AG04450 (cell line): ENCODE results near the gene TMC7. TPM values are rescaled to one million over a fixed set of nuclear protein-coding genes. Genes with fewer than 3 reads are reported as not detected.
A peak's percentile ranks its signal among the peaks of the same experiment; 100 is the strongest.
"Not testable (repeated sequence)": the region's sequence is repeated elsewhere in the genome, so short reads cannot be mapped to it uniquely, and the experiment has no call there.

Source experiments
- CTCF ChIA-PET: fragments of 300-600, 350-600 bp; formaldehyde crosslinking; extraction: SDS; loops from one replicate; lab custom pipeline; 2022; ENCODE audit warnings: antibody characterized with exemption, inconsistent platforms; lab: Charles Lee
- POLR2A ChIA-PET: fragments of 350-600 bp; formaldehyde crosslinking; extraction: SDS; loops from one replicate; lab custom pipeline; 2021; ENCODE audit warnings: antibody characterized with exemption, inconsistent platforms; lab: Yijun Ruan, JAX
- DNase-seq: peaks from one replicate; pipeline ENCODE4 v3.0.0-alpha.2; 2011; ENCODE audit warnings: low read depth, low spot score
- H3K27ac ChIP-seq: one replicate; pipeline ENCODE4 v1.5.1; 2012; ENCODE audit warnings: low read depth, low read length, control low read depth
- H3K27me3 ChIP-seq: one replicate; pipeline ENCODE4 v1.6.0; 2012; ENCODE audit warnings: low read length; ENCODE audit not compliant: control insufficient read depth, insufficient read depth
- H3K4me3 ChIP-seq: 2 replicates; pipeline ENCODE4 v1.5.1; 2011; ENCODE audit warnings: mild to moderate bottlenecking, low read depth, low read length, control low read depth
- H3K9me3 ChIP-seq: 2 replicates; pipeline ENCODE4 v1.5.1; 2012; ENCODE audit warnings: low read length; ENCODE audit not compliant: control insufficient read depth, insufficient read depth
- CTCF ChIP-seq: IDR thresholded peaks from 2 replicates; pipeline ENCODE4 v1.5.1; 2011; ENCODE audit warnings: low read depth, low read length, control low read depth, inconsistent platforms
- polyA plus RNA-seq: library from polyadenylated mRNA; depleted of rRNA; stranded (reverse); fragments of >200 nt; gene quantifications from 2 replicates; pipeline ENCODE4 v1.2.3, GENCODE V29; 2011

The TMC7 gene
- polyA plus RNA-seq, 1 experiment, result 0.37 TPM

DNA sequence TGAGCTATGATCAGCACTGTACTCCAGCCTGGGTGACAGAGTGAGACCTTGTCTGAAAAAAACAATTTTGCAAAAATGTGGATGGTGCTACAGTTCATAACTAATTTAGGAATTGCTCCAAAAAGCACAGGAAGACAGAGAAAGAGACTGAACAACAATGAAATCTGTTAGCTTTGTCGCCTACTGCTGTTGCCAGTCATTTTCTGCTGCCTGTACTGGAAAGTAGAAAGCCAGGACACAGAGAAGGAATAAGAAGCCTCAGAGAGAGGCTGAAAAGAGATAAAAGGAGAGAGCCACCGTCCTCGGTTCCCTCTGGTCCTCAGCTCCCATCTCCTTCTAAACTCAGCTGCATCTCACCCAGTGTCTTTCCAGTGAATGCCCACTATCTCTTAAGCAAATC is 8.6 kb upstream of the TMC7 start:
- Histone ChIP-seq H3K4me3 (no peak overlapping the region), H3K27me3 (peaks cover 11% of the 10 kb centered on the region), H3K27ac (no peak overlapping the region), H3K9me3 (no peaks in the 10 kb centered on the region)
- ChIA-PET CTCF (interaction anchor here (0.9 to 3.6 kb wide), 2 partner anchors 8 to 174 kb away, joined by 3 to 18 read pairs; partner anchors contain the start of genes ARL6IP1 and TMC7), POLR2A (no interaction called here)
- TF ChIP-seq CTCF, result no peak
- DNase-seq, result no peak

- Histone ChIP-seq H3K27me3 (peaks cover 6% of the 10 kb centered on the region), H3K4me3 (no peak overlapping the region), H3K27ac (no peak overlapping the region), H3K9me3 (no peaks in the 10 kb centered on the region)
- POLR2A ChIA-PET, result no interaction called here
- no peak for TF ChIP-seq CTCF
- CTCF ChIA-PET, result no interaction called here
- DNase-seq, result no peak
These were observed 3.8 kb upstream of the TMC7 start for GRCh38 chr16:18979936-18980335.

- ChIA-PET CTCF (interaction anchor here (1.4 to 5.5 kb wide), 6 partner anchors 15 to 518 kb away, joined by 3 to 38 read pairs (median 16); partner anchors contain the start of gene ARL6IP1), POLR2A (interaction anchor here (1.8 kb wide), 1 partner anchor 83 kb away, joined by 5 read pairs; the partner anchor contains the start of gene COQ7)
- Histone ChIP-seq H3K27me3 (no peaks in the 10 kb centered on the region), H3K4me3 (peak overlapping the region; percentile 58), H3K27ac (no peak overlapping the region), H3K9me3 (no peaks in the 10 kb centered on the region)
- DNase-seq, result no peak
- no peak for TF ChIP-seq CTCF
These were observed 786 bp downstream of the TMC7 start for GRCh38 chr16:18984435-18985005.

DNA sequence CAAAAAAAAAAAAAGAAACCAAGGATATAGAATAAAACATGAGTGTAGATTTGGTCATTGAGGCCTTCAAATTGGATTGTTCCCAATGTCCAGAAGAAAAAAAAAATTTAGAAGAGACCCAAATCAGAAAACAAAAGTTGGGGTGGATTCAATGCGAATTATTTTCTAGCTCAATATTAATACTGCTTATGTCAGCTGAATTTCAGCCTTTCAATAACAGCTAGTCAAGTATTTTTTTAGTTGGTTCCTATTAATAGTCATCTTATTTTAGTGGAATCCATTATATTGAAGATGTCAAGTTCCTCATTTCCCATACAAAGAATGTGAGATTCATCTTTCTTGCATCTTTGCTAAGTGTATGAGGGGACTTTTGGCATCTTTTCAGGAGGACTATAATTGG is 1.5 kb downstream of the TMC7 start:
- H3K9me3 ChIP-seq, H3K27me3 ChIP-seq, H3K4me3 ChIP-seq, DNase-seq, POLR2A ChIA-PET, H3K27ac ChIP-seq: not testable (repeated sequence)
- CTCF ChIA-PET, result interaction anchor here (2.5 to 5.5 kb wide), 3 partner anchors 16 to 100 kb away, joined by 22 to 38 read pairs (median 27); no protein-coding TSS in a partner anchor

DNA sequence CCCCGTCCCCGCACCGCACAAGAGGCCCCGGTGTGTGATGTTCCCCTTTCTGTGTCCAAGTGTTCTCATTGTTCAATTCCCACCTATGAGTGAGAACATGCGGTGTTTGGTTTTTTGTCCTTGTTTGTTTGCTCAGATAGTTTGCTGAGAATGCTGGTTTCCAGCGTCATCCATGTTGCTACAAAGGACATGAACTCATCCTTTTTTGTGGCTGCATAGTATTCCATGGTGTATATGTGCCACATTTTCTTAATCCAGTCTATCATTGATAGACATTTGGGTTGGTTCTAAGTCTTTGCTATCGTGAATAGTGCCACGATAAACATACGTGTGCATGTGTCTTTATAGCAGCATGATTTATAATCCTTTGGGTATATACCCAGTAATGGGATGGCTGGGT is 8.0 kb downstream of the TMC7 start:
- CTCF ChIA-PET, H3K27ac ChIP-seq, H3K27me3 ChIP-seq, H3K4me3 ChIP-seq, DNase-seq, H3K9me3 ChIP-seq, POLR2A ChIA-PET: not testable (repeated sequence)

- DNase-seq, H3K9me3 ChIP-seq, H3K4me3 ChIP-seq, H3K27me3 ChIP-seq, POLR2A ChIA-PET, H3K27ac ChIP-seq: not testable (repeated sequence)
- CTCF ChIA-PET, result interaction anchor here (1.1 kb wide), 1 partner anchor 15 kb away, joined by 3 read pairs; no protein-coding TSS in a partner anchor
These were observed 9.8 kb downstream of the TMC7 start for GRCh38 chr16:18993531-18993930.

DNA sequence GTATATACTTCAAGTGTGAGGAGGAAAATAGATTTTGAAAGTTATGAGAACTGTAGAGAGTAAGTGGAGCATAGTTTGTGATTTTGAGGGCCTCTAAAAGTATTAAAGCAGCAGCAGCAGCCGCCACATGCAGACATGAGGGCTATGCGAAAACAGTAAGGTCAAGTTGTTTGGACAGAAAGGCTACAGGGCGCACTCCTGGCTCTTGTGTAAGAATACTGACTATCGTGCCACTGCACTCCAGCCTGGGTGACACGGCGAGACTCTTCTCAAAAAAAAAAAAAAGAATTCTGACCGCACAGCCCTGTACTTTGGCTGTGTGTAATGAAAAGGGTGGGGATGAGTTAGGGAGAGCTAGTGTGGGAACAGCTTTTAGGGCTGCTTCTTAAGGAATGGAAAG is 10.4 kb downstream of the TMC7 start:
- H3K27ac ChIP-seq, H3K9me3 ChIP-seq, H3K27me3 ChIP-seq, DNase-seq, H3K4me3 ChIP-seq, POLR2A ChIA-PET: not testable (repeated sequence)
- CTCF ChIA-PET, result interaction anchor here (1.1 kb wide), 1 partner anchor 14 kb away, joined by 3 read pairs; no protein-coding TSS in a partner anchor

- DNase-seq, H3K27me3 ChIP-seq, CTCF ChIA-PET, POLR2A ChIA-PET, H3K9me3 ChIP-seq, H3K27ac ChIP-seq, H3K4me3 ChIP-seq: not testable (repeated sequence)
These were observed 11.7 kb downstream of the TMC7 start for GRCh38 chr16:18995406-18995805.

GRCh38 chr16:18996536-18996935 is 12.8 kb downstream of the TMC7 start:
- H3K27ac ChIP-seq, POLR2A ChIA-PET, DNase-seq, CTCF ChIA-PET, H3K27me3 ChIP-seq, H3K9me3 ChIP-seq, H3K4me3 ChIP-seq: not testable (repeated sequence)
